Chondrocyte (in vitro differentiated cells): Measurements from ENCODE around the gene EFL1. TPM values are rescaled to one million over a fixed set of nuclear protein-coding genes. Genes with fewer than 3 reads are reported as not detected.
A peak's percentile ranks its signal among the peaks of the same experiment; 100 is the strongest.

ENCODE experiments used
- DNase-seq: peaks from one replicate; pipeline ENCODE4 v3.0.0; 2021; ENCODE audit warnings: mixed read lengths, low spot score
- H3K27ac Mint-ChIP-seq: one replicate; pipeline ENCODE4 v1.8.0; 2021; ENCODE audit warnings: mild to moderate bottlenecking, moderate library complexity, mixed read lengths; ENCODE audit not compliant: unreplicated experiment
- H3K27me3 Mint-ChIP-seq: 2 replicates; pipeline ENCODE4 v1.8.0; 2021; ENCODE audit warnings: low read depth, mixed read lengths
- H3K36me3 Mint-ChIP-seq: 2 replicates; pipeline ENCODE4 v1.8.0; 2021; ENCODE audit warnings: low read depth, mixed read lengths
- H3K4me1 Mint-ChIP-seq: 2 replicates; pipeline ENCODE4 v1.8.0; 2021; ENCODE audit warnings: low read depth, mild to moderate bottlenecking, mixed read lengths
- H3K4me3 Mint-ChIP-seq: one replicate; pipeline ENCODE4 v1.8.0; 2021; ENCODE audit warnings: mild to moderate bottlenecking, moderate library complexity, mixed read lengths; ENCODE audit not compliant: unreplicated experiment
- H3K9me3 Mint-ChIP-seq: 2 replicates; pipeline ENCODE4 v1.8.0; 2021; ENCODE audit warnings: low read depth, mixed read lengths
- CTCF ChIP-seq: fragments of 200-600 bp; sonication (generic); IDR thresholded peaks from 2 replicates; pipeline ENCODE4 v1.5.0; 2021; ENCODE audit warnings: antibody characterized with exemption, mild to moderate bottlenecking, moderate library complexity
- total RNA-seq: library from RNA; stranded (reverse); gene quantifications from 3 replicates; pipeline ENCODE4 v1.2.1, GENCODE V29; 2021

The EFL1 gene
- total RNA-seq, 1 donor from 2014 or later, result 16.6 TPM

DNA sequence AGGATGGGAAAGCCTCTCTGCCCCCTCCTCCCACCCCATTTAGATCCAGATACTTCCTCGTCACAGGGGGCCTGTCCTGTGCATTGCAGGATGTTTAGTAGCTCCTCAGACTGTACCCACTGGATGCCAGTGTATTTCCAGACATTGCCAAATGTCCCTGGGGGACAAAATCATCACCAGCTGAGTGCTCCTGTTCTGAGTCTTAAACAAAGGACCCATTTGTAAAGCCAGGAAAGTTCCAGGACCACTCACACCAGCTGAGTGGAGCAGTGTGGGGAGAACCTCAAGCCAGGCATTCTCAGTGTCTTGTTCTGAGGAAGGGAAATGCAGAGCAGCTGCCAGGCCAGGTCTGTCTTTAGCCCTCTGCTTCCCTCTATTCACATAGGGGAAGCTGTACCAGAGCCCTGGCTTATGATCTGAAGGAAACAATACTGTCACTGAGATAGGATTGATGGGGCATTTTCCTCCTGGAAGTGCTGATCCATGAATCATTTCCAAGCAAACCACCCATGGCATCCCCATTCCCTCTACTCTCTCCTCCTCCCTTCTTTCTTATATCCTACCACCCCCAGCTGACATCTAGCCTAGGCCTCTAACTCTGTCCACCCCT is 149.3 kb downstream of the EFL1 start:
- no peak for TF ChIP-seq CTCF
- H3K27me3 Mint-ChIP-seq, result no peaks in the 10 kb centered on the region

GRCh38 chr15:82111918-82112317 is 150.6 kb downstream of the EFL1 start:
- Mint-ChIP-seq H3K4me3 (no peak overlapping the region), H3K4me1 (peaks cover 37% of the 10 kb centered on the region), H3K27ac (peak overlapping the region; percentile 50), H3K36me3 (peaks cover 9% of the 10 kb centered on the region), H3K9me3 (no peaks in the 10 kb centered on the region), H3K27me3 (no peaks in the 10 kb centered on the region)
- no peak for TF ChIP-seq CTCF
- DNase-seq, result no peak

More for the DNA sequence above, 149.3 kb downstream of the EFL1 start:
- H3K27ac Mint-ChIP-seq, result peak overlapping the region; percentile 76
- DNase-seq, result no peak
- peaks cover 16% of the 10 kb centered on the region for H3K36me3 Mint-ChIP-seq
- H3K9me3 Mint-ChIP-seq, result no peaks in the 10 kb centered on the region
- H3K4me3 Mint-ChIP-seq, result no peak overlapping the region
- H3K4me1 Mint-ChIP-seq, result peaks cover 31% of the 10 kb centered on the region

DNA sequence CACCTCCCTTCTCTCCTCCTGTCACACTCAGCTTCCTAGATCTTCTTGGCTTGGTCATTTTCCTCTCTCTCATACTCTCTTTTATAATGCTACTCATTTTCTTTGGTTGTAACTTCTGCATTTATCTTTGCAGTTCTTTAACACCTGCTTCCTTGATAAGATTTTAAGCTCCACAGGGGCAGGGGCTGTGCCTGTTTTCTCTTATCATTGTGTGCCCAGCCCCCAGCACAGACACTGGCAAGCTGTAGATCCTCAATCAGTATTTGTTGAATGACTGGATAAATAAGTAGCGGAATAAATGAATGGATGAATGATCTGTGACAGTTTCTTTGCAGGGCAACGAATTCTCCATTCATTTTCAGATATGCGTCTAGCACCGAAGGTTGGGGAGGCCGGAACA is 152.4 kb downstream of the EFL1 start:
- no peaks in the 10 kb centered on the region for H3K27me3 Mint-ChIP-seq
- TF ChIP-seq CTCF, result no peak
- H3K27ac Mint-ChIP-seq, result no peak overlapping the region
- peaks cover 54% of the 10 kb centered on the region for H3K4me1 Mint-ChIP-seq
- peaks cover 7% of the 10 kb centered on the region for H3K36me3 Mint-ChIP-seq
- H3K4me3 Mint-ChIP-seq, result no peak overlapping the region
- DNase-seq, result no peak
- H3K9me3 Mint-ChIP-seq, result no peaks in the 10 kb centered on the region

GRCh38 chr15:82108489-82109078 is 153.9 kb downstream of the EFL1 start:
- peak overlapping the region; percentile 63 for H3K27ac Mint-ChIP-seq
- no peaks in the 10 kb centered on the region for H3K9me3 Mint-ChIP-seq
- H3K4me1 Mint-ChIP-seq, result peaks cover 66% of the 10 kb centered on the region
- no peaks in the 10 kb centered on the region for H3K27me3 Mint-ChIP-seq
- DNase-seq, result no peak
- H3K4me3 Mint-ChIP-seq, result no peak overlapping the region
- peak; percentile 89 for TF ChIP-seq CTCF
- peaks cover 7% of the 10 kb centered on the region for H3K36me3 Mint-ChIP-seq

DNA sequence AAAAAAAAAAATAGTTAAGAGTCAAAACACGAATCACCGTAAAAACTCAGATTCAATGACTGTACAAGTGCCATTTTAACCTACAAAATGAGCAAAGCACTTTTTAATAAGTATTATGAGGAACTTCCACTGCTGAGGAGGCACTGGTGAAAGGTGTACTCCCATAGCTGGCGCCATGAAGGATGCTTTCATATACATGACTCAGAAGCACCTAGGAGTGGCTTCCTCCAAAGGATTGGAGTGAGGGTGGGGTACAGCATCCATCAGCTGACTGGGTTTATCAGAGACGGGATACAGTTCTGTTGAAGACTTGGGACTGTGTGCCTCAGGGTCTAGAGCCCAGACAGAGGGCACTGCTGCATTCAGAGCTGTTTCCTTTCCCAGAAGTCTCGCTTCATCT is 155.9 kb downstream of the EFL1 start:
- Mint-ChIP-seq H3K4me1 (peaks cover 65% of the 10 kb centered on the region), H3K27me3 (no peaks in the 10 kb centered on the region), H3K9me3 (no peaks in the 10 kb centered on the region), H3K4me3 (no peak overlapping the region), H3K36me3 (peaks cover 5% of the 10 kb centered on the region), H3K27ac (peak overlapping the region; percentile 100)
- no peak for TF ChIP-seq CTCF
- no peak for DNase-seq
